GM12878 (cell line): ENCODE measurements around the gene OR51B4. TPM values are rescaled to one million over a fixed set of nuclear protein-coding genes. Genes with fewer than 3 reads are reported as not detected.
"Not testable (repeated sequence)": the region's sequence is repeated elsewhere in the genome, so short reads cannot be mapped to it uniquely, and the experiment has no call there.

Experiments
- ATAC-seq: fragments of 200-7000 bp; cut with Tn5 transposase; 3 replicates; pipeline ENCODE4 v1.9.1; 2020; ENCODE audit warnings: mild to moderate bottlenecking, moderate library complexity
- BruUV-seq: library from RNA; stranded (reverse); fragments of 400-500 nt; replicated peaks from 2 replicates; lab custom pipeline; 2021; lab: Mats Ljungman, UMichigan
- CTCF ChIA-PET: fragments of 300-600 bp; sonication (Branson Sonifier 250); formaldehyde crosslinking; extraction: SDS; loops from one replicate; lab custom pipeline; 2021; ENCODE audit warnings: inconsistent platforms; lab: Yijun Ruan, JAX
- POLR2A ChIA-PET: fragments of 350-600 bp; formaldehyde crosslinking; extraction: SDS; loops from one replicate; lab custom pipeline; 2021; ENCODE audit warnings: inconsistent platforms; lab: Charles Lee
- RAD21 ChIA-PET: fragments of 300-600 bp; sonication (Branson Sonifier 250); formaldehyde crosslinking; loops from one replicate; lab custom pipeline; 2023; ENCODE audit warnings: antibody characterized with exemption; ENCODE audit not compliant: unreplicated experiment; lab: Charles Lee
- SMC1A ChIA-PET: fragments of 300-600 bp; sonication (Branson Sonifier 250); formaldehyde crosslinking; loops from one replicate; lab custom pipeline; 2023; ENCODE audit not compliant: unreplicated experiment, uncharacterized antibody; lab: Charles Lee
- DNase-seq: peaks from one replicate; pipeline ENCODE4 v3.0.0-alpha.2; 2011; ENCODE audit warnings: low read depth, low spot score
- FAIRE-seq: peaks from 3 replicates; lab custom pipeline; 2011; peaks lifted over from hg19 to GRCh38; lab: Jason Lieb, UNC
- H2AFZ ChIP-seq: 2 replicates; pipeline ENCODE4 v1.6.0; 2011; ENCODE audit warnings: low read depth, low read length, control low read depth; ENCODE audit not compliant: control insufficient read depth
- H3K27ac ChIP-seq: 2 replicates; pipeline ENCODE4 v1.5.1; 2011; ENCODE audit warnings: control low read depth; ENCODE audit not compliant: control insufficient read depth, insufficient read depth
- H3K27me3 ChIP-seq, 2 experiments: replicated peaks in 1 of 2; 2 replicates each; pipeline versions ENCODE4 v1.6.0 to v1.6.1; 2011; ENCODE audit warnings: low read length in 1 of 2; ENCODE audit not compliant: control insufficient read depth in 2 of 2, insufficient read depth in 2 of 2
- H3K36me3 ChIP-seq, 2 experiments: 2 replicates each; pipeline ENCODE4 v1.5.1; 2011; ENCODE audit warnings: low read length in 1 of 2; ENCODE audit not compliant: control insufficient read depth in 2 of 2, insufficient read depth in 2 of 2
- H3K4me1 ChIP-seq: 2 replicates; pipeline ENCODE4 v1.6.1; 2011; ENCODE audit warnings: mild to moderate bottlenecking, low read length, moderate library complexity, mixed read lengths; ENCODE audit not compliant: control insufficient read depth, insufficient read depth
- H3K4me2 ChIP-seq: 2 replicates; pipeline ENCODE4 v1.6.0; 2011; ENCODE audit warnings: control low read depth; ENCODE audit not compliant: control insufficient read depth, insufficient read depth
- H3K4me3 ChIP-seq: fragments of 200-600 bp; sonication (generic); 2 replicates; pipeline ENCODE4 v1.5.1; 2016
- H3K79me2 ChIP-seq: 2 replicates; pipeline ENCODE4 v1.6.0; 2011; ENCODE audit warnings: low read length; ENCODE audit not compliant: control insufficient read depth, insufficient read depth
- H3K9ac ChIP-seq: 2 replicates; pipeline ENCODE4 v1.8.0; 2011; ENCODE audit warnings: low read length, control low read depth, mixed read lengths; ENCODE audit not compliant: control insufficient read depth, insufficient read depth
- H3K9me3 ChIP-seq: replicated peaks from 3 replicates; pipeline ENCODE4 v1.5.1; 2011; ENCODE audit warnings: mild to moderate bottlenecking, low read length; ENCODE audit not compliant: control insufficient read depth, insufficient read depth
- H4K20me1 ChIP-seq: 2 replicates; pipeline ENCODE4 v1.6.0; 2011; ENCODE audit not compliant: control insufficient read depth, insufficient read depth
- BCL11A ChIP-seq: IDR thresholded peaks from 2 replicates; pipeline ENCODE4 v1.6.1; 2011; ENCODE audit warnings: low read depth, low read length
- BMI1 ChIP-seq: fragments of 450-650 bp; IDR thresholded peaks from 2 replicates; pipeline ENCODE4 v1.6.1; 2016; ENCODE audit warnings: mild to moderate bottlenecking, moderate library complexity, borderline replicate concordance
- CBX5 ChIP-seq: sonication (generic); IDR thresholded peaks from 2 replicates; pipeline ENCODE4 v1.6.1; 2016; ENCODE audit warnings: low read depth, moderate library complexity, mild to moderate bottlenecking, inconsistent platforms
- FOXM1 ChIP-seq: IDR thresholded peaks from 2 replicates; pipeline ENCODE4 v1.6.1; 2012; ENCODE audit warnings: low read depth, mild to moderate bottlenecking, inconsistent platforms, low read length, moderate library complexity
- HCFC1 ChIP-seq: fragments of 150-350 bp; IDR thresholded peaks from 2 replicates; pipeline ENCODE4 v1.6.1; 2014; ENCODE audit warnings: low read length
- HDGF ChIP-seq: fragments of 450-650 bp; IDR thresholded peaks from 2 replicates; pipeline ENCODE4 v1.6.1; 2016; ENCODE audit warnings: antibody characterized with exemption
- IKZF2 ChIP-seq, 2 experiments: fragments of 450-650 bp; IDR thresholded peaks; 2 replicates each; pipeline ENCODE4 v1.6.1; 2017; ENCODE audit warnings: mild to moderate bottlenecking in 2 of 2, moderate library complexity in 2 of 2
- NFYB ChIP-seq: IDR thresholded peaks from 2 replicates; pipeline ENCODE4 v1.6.1; 2011; ENCODE audit warnings: low read depth, mild to moderate bottlenecking, low read length, improper control_type of control experiment, moderate library complexity; ENCODE audit not compliant: insufficient read depth
- NR2C1 ChIP-seq: fragments of 450-650 bp; IDR thresholded peaks from 2 replicates; pipeline ENCODE4 v1.6.1; 2017; ENCODE audit warnings: antibody characterized with exemption, mild to moderate bottlenecking, moderate library complexity
- NR2C2 ChIP-seq: IDR thresholded peaks from 2 replicates; pipeline ENCODE4 v1.6.1; 2011; ENCODE audit warnings: borderline replicate concordance, low read depth; ENCODE audit not compliant: control insufficient read depth, insufficient read length
- PAX5 ChIP-seq: IDR thresholded peaks from 2 replicates; pipeline ENCODE4 v1.6.1; 2011; ENCODE audit warnings: low read depth, low read length, borderline replicate concordance
- RELA ChIP-seq: fragments of 450-650 bp; IDR thresholded peaks from 2 replicates; pipeline ENCODE4 v1.8.0; 2014; ENCODE audit warnings: borderline replicate concordance; ENCODE audit not compliant: partially characterized antibody
- SMC3 ChIP-seq: IDR thresholded peaks from 2 replicates; pipeline ENCODE4 v1.6.1; 2011; ENCODE audit warnings: low read length, improper control_type of control experiment, borderline replicate concordance
- STAT3 ChIP-seq: IDR thresholded peaks from 2 replicates; pipeline ENCODE4 v1.6.1; 2011; ENCODE audit warnings: low read depth, low read length, improper control_type of control experiment
- SUZ12 ChIP-seq: fragments of 200-600 bp; sonication (generic); IDR thresholded peaks from one replicate; pipeline ENCODE4 v1.6.1; 2018; ENCODE audit warnings: antibody characterized with exemption, mild to moderate bottlenecking; ENCODE audit not compliant: unreplicated experiment
- TARDBP ChIP-seq: IDR thresholded peaks from 2 replicates; pipeline ENCODE4 v1.6.1; 2016; ENCODE audit warnings: borderline replicate concordance
- YY1 ChIP-seq: IDR thresholded peaks from 2 replicates; pipeline ENCODE4 v1.6.1; 2011; ENCODE audit warnings: low read depth, mild to moderate bottlenecking, low read length
- WGBS: methylation state at CpG from one replicate; pipeline ENCODE4 v1.1.6; 2016; ENCODE audit warnings: low lambda C conversion rate; ENCODE audit not compliant: insufficient replicate concordance, insufficient coverage; ENCODE audit errors: missing lambda C conversion rate; 5-methylcytosine and 5-hydroxymethylcytosine counted together
- in situ Hi-C: fragments of 300-500 bp; cut with MboI; formaldehyde crosslinking; loops from 9 replicates; pipeline ENCODE4 v1.14.3; 2018; ENCODE audit warnings: mixed read lengths
- intact Hi-C: fragments of 100-400 bp; cut with micrococcal nuclease; formaldehyde crosslinking; loops from one replicate; pipeline ENCODE4 v1.14.2; 2022; ENCODE audit not compliant: unreplicated experiment
- polyA plus RNA-seq, 11 experiments: library from polyadenylated mRNA; depleted of rRNA in 4 of 11; unstranded in 6 of 11; stranded (reverse) in 5 of 11; fragments of >200 nt; fragmentation: Nextera tagmentation in 4 of 11; fragmentation: Illumina TruSeq in 1 of 11; extraction: Ambion mirVana in 4 of 11; extraction: Trizol in 1 of 11; gene quantifications; 1 replicate in 1 of 11; 2 replicates in 10 of 11; pipeline versions ENCODE4 v1.2.1 to v1.2.3, GENCODE V29; 2011 to 2016; ENCODE audit warnings: inconsistent platforms in 2 of 11, missing spikeins in 2 of 11, low read depth in 1 of 11
- total RNA-seq, 4 experiments: library from RNA; depleted of rRNA in 3 of 4; stranded (reverse); fragments of >200 nt in 3 of 4; fragmentation: Illumina TruSeq in 1 of 4; extraction: Trizol in 1 of 4; gene quantifications; 2 replicates each; pipeline versions ENCODE4 v1.2.1 to v1.2.3, GENCODE V29; 2013 to 2021

OR51B4 gene
- total and polyA plus RNA-seq, 10 of the 15 experiments (the other 5 are each of a cell fraction or from before 2014, with no cell fraction given), result 0.23 to 2.1 TPM; not detected in 8

- H3K36me3 ChIP-seq, intact Hi-C loops, H3K27ac ChIP-seq, DNase-seq, H3K9ac ChIP-seq, BruUV-seq, CTCF ChIA-PET, H3K4me2 ChIP-seq, POLR2A ChIA-PET, in situ Hi-C loops, FAIRE-seq, H3K27me3 ChIP-seq, H3K9me3 ChIP-seq, H3K4me1 ChIP-seq, H3K4me3 ChIP-seq, ATAC-seq, H2AFZ ChIP-seq, H3K79me2 ChIP-seq, H4K20me1 ChIP-seq, RAD21 ChIA-PET: not testable (repeated sequence)
- 69% methylated on average over 19 of the region's 41 CpGs for WGBS
- SMC1A ChIA-PET, result interaction anchor here (1.2 kb wide), 1 partner anchor 49 kb away, joined by 3 read pairs; no protein-coding TSS in a partner anchor
These were observed 7.3 kb downstream of the OR51B4 start for GRCh38 chr11:5294342-5294995.

GRCh38 chr11:5293028-5293427 is 8.7 kb downstream of the OR51B4 start:
- Histone ChIP-seq H2AFZ (no peak overlapping the region), H3K36me3 (no peaks in the 10 kb centered on the region), H3K27ac (no peak overlapping the region), H3K9me3 (no peaks in the 10 kb centered on the region), H3K79me2 (no peaks in the 10 kb centered on the region), H3K9ac (no peak overlapping the region), H3K4me3 (no peak overlapping the region), H4K20me1 (no peaks in the 10 kb centered on the region), H3K4me2 (no peak overlapping the region), H3K4me1 (no peaks in the 10 kb centered on the region), H3K27me3 (no peaks in the 10 kb centered on the region)
- ChIA-PET CTCF (no interaction called here), RAD21 (no interaction called here), SMC1A (no interaction called here), POLR2A (no interaction called here)
- in situ Hi-C loops, result no loop called here
- BruUV-seq, result no TSS peak
- DNase-seq, result no peak
- FAIRE-seq, result no peak
- TF ChIP-seq CBX5 (no peak), NFYB (no peak), NR2C2 (no peak), FOXM1 (no peak), BMI1 (no peak), SMC3 (no peak), RELA (no peak), IKZF2 (IDR thresholded peaks at IDR 0.05) (no peak), STAT3 (no peak), YY1 (no peak), SUZ12 (no peak), BCL11A (no peak), TARDBP (no peak), HCFC1 (no peak), PAX5 (no peak), HDGF (no peak), NR2C1 (no peak)
- intact Hi-C loops, result no loop called here
- ATAC-seq, result no peak
- 45% methylated on average over 8 of the region's 8 CpGs for WGBS
